Natural killer cell (primary cell): Measurements from ENCODE around the gene MAP3K20. TPM values are rescaled to one million over a fixed set of nuclear protein-coding genes. Genes with fewer than 3 reads are reported as not detected.
A peak's percentile ranks its signal among the peaks of the same experiment; 100 is the strongest.

Experiments used
- ATAC-seq, 3 donors: fragments of 150-1000 bp in 2 of 3; fragments of 200-7000 bp in 1 of 3; cut with Tn5 transposase; 1 replicate in 1 of 3; 2 replicates in 2 of 3; pipeline ENCODE4 v1.10.0; 2021; ENCODE audit warnings: mild to moderate bottlenecking in 2 of 3, moderate library complexity in 2 of 3
- DNase-seq, 2 donors: peaks; one replicate each; pipeline versions ENCODE4 v3.0.0 to v3.0.0-alpha.2; 2013 to 2021; ENCODE audit warnings: mixed read lengths in 1 of 2
- H3K27ac ChIP-seq: one replicate; pipeline ENCODE4 v1.5.1; 2013; ENCODE audit warnings: mild to moderate bottlenecking, low read length
- H3K27me3 ChIP-seq: one replicate; pipeline ENCODE4 v1.6.1; 2013; ENCODE audit warnings: low read length; ENCODE audit not compliant: control insufficient read depth, insufficient read depth
- H3K36me3 ChIP-seq: one replicate; pipeline ENCODE4 v1.6.1; 2013; ENCODE audit warnings: low read length; ENCODE audit not compliant: control insufficient read depth, insufficient read depth
- H3K4me1 ChIP-seq: one replicate; pipeline ENCODE4 v1.6.1; 2013; ENCODE audit warnings: low read length; ENCODE audit not compliant: control insufficient read depth, insufficient read depth
- H3K4me3 ChIP-seq: one replicate; pipeline ENCODE4 v1.5.1; 2013; ENCODE audit warnings: low read length
- H3K9me3 ChIP-seq: one replicate; pipeline ENCODE4 v1.6.1; 2013; ENCODE audit warnings: low read length; ENCODE audit not compliant: control insufficient read depth, insufficient read depth
- H3K27ac Mint-ChIP-seq, 2 donors: one replicate each; pipeline ENCODE4 v1.8.0; 2022; ENCODE audit warnings: mild to moderate bottlenecking in 2 of 2, mixed read lengths in 2 of 2, moderate library complexity in 1 of 2
- H3K27me3 Mint-ChIP-seq, 2 donors: one replicate each; pipeline ENCODE4 v1.8.0; 2022; ENCODE audit warnings: low read depth in 2 of 2, mixed read lengths in 2 of 2
- H3K36me3 Mint-ChIP-seq: one replicate; pipeline ENCODE4 v1.8.0; 2022; ENCODE audit warnings: mixed read lengths
- H3K4me1 Mint-ChIP-seq, 2 donors: one replicate each; pipeline ENCODE4 v1.8.0; 2022; ENCODE audit warnings: mixed read lengths in 2 of 2
- H3K4me3 Mint-ChIP-seq: one replicate; pipeline ENCODE4 v1.8.0; 2022; ENCODE audit warnings: mild to moderate bottlenecking, moderate library complexity, mixed read lengths
- H3K9me3 Mint-ChIP-seq, 2 donors: one replicate each; pipeline ENCODE4 v1.8.0; 2022; ENCODE audit warnings: mixed read lengths in 2 of 2
- WGBS: methylation state at CpG from one replicate; pipeline ENCODE4 v1.1.7; 2013; ENCODE audit warnings: missing lambda C conversion rate; ENCODE audit not compliant: insufficient coverage; 5-methylcytosine and 5-hydroxymethylcytosine counted together
- intact Hi-C: fragments of 100-400 bp; cut with micrococcal nuclease; formaldehyde crosslinking; loops from one replicate; pipeline ENCODE4 v1.14.2; 2022
- total RNA-seq, 4 donors: library from RNA; stranded (reverse); fragments of 120-200 nt in 1 of 4; gene quantifications; one replicate each; pipeline versions ENCODE4 v1.2.3 to v1.2.4, GENCODE V29; 2013 to 2022
- TF ChIP-seq, protein P1 (sequence below): fragments of 200-600 bp; IDR thresholded peaks from one replicate; pipeline ENCODE4 v1.8.0; 2022; ENCODE audit warnings: antibody characterized with exemption

Gene MAP3K20
- total RNA-seq, 3 donors from 2014 or later (not counting 1 experiment from before 2014, with no cell fraction given), result 1.6 to 3.0 (median 2.5) TPM

DNA sequence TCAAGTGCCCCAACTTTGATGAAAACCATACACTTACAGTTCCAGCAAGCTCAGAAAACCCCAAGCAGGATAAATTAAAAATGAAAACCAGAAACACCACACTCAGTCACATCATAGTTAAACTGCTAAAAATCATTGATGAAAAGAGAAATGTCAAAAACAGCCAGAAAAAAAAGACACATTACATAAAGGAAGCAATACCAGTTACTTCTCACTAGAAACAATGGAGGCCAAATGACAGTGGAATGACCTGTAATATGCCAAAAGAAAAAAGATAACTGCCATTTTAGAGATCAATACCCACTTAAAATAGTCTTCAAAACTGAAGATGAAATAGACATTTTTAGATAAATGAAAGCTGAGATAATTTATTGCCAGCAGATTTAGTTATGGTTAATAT is 66.0 kb downstream of the MAP3K20 start:
- H3K4me1 Mint-ChIP-seq, result peaks cover 18 to 20% of the 10 kb centered on the region in 2 donors

DNA sequence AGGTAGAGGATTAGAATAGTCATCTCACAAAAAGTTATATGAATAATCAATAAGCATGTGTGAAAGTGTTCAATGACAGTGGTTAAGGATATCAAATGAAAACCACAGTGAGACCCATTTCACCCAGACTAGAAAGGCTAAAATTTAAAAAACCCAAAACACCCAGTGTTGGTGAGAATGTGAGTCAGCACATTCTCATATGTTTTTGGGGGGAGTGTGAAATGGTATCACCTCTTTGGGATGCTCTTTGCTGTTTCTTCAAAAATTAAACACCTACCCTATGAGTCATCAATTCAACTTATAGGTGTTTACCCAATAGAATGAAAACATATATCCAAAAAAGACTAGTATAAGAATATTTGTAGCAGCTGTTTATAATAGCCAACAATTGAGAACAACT is 69.8 kb downstream of the MAP3K20 start:
- ATAC-seq (peak; percentile 38 to 48 (median 39)), DNase-seq (peak in 1 of 2 donors; percentile 6)
- peaks cover 5% of the 10 kb centered on the region for H3K4me1 ChIP-seq
- no peaks in the 10 kb centered on the region for H3K9me3 ChIP-seq
- no peaks in the 10 kb centered on the region for H3K36me3 Mint-ChIP-seq
- peaks cover 29 to 37% of the 10 kb centered on the region in 2 donors for H3K4me1 Mint-ChIP-seq
- H3K36me3 ChIP-seq, result no peaks in the 10 kb centered on the region
- intact Hi-C loops, result no loop called here
- H3K27ac ChIP-seq, result no peak overlapping the region
- peaks cover 3 to 6% of the 10 kb centered on the region in 2 donors for H3K9me3 Mint-ChIP-seq
- TF ChIP-seq, protein P1, sequence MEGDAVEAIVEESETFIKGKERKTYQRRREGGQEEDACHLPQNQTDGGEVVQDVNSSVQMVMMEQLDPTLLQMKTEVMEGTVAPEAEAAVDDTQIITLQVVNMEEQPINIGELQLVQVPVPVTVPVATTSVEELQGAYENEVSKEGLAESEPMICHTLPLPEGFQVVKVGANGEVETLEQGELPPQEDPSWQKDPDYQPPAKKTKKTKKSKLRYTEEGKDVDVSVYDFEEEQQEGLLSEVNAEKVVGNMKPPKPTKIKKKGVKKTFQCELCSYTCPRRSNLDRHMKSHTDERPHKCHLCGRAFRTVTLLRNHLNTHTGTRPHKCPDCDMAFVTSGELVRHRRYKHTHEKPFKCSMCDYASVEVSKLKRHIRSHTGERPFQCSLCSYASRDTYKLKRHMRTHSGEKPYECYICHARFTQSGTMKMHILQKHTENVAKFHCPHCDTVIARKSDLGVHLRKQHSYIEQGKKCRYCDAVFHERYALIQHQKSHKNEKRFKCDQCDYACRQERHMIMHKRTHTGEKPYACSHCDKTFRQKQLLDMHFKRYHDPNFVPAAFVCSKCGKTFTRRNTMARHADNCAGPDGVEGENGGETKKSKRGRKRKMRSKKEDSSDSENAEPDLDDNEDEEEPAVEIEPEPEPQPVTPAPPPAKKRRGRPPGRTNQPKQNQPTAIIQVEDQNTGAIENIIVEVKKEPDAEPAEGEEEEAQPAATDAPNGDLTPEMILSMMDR, result no peak
- no peaks in the 10 kb centered on the region for H3K27me3 Mint-ChIP-seq
- H3K27me3 ChIP-seq, result no peaks in the 10 kb centered on the region
- peak overlapping the region; percentile 50 to 79 for H3K27ac Mint-ChIP-seq
- H3K4me3 Mint-ChIP-seq, result no peak overlapping the region
- H3K4me3 ChIP-seq, result no peak overlapping the region

More for the DNA sequence above, 66.0 kb downstream of the MAP3K20 start:
- H3K4me3 Mint-ChIP-seq, result no peak overlapping the region
- ATAC-seq, result no peak
- no peaks in the 10 kb centered on the region for H3K36me3 Mint-ChIP-seq
- Histone ChIP-seq H3K4me1 (peaks cover 2% of the 10 kb centered on the region), H3K27me3 (no peaks in the 10 kb centered on the region), H3K36me3 (no peaks in the 10 kb centered on the region), H3K9me3 (no peaks in the 10 kb centered on the region), H3K4me3 (no peak overlapping the region), H3K27ac (no peak overlapping the region)
- no peak for DNase-seq
- no peak overlapping the region for H3K27ac Mint-ChIP-seq
- intact Hi-C loops, result no loop called here
- no peaks in the 10 kb centered on the region for H3K27me3 Mint-ChIP-seq
- TF ChIP-seq, protein P1, result no peak
- peaks cover 0 to 4% of the 10 kb centered on the region in 2 donors for H3K9me3 Mint-ChIP-seq

DNA sequence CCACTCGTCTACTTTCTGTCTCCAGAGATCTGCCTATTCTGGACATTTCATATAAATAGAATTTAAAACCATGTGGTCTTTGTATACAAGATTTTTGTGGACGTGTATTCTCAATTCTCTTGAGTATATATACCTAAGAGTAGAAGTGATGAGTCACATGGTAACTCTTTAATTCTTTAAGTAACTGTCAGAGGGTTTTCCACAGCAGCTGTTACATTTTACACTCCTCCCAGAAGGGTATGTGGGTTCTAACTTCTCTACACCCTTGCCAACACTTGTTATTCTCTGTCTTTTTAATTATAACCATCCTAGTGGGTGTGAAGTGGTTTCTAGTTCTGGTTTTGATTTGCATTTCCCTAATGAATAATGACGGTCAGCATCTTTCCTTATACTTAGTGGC is 70.9 kb downstream of the MAP3K20 start:
- H3K4me3 Mint-ChIP-seq, result no peak overlapping the region
- no peak overlapping the region for H3K27ac ChIP-seq

DNA sequence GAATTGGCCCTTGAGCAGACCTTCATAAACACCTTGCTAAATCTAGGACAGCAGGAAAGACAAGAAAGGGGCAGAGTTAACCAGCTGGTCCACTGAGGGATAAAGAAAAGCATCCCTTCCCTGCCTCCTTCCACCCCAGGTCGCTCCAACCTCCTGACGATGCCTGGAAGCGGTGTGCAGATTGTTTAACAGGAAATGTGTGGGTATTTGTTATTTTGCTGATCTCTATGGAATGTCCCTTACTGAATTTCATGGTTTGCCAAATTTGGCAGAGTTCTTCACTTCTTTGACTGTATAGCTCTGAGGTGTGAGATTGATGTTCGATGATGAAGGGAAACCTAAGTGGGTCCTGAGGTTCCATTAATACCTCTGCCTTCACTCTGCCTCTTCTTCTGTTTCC is 72.9 kb downstream of the MAP3K20 start:
- H3K4me3 Mint-ChIP-seq, result no peak overlapping the region
- peaks cover 3% of the 10 kb centered on the region in 2 donors for H3K9me3 Mint-ChIP-seq
- TF ChIP-seq, protein P1, result no peak
- no peaks in the 10 kb centered on the region for H3K36me3 ChIP-seq
- peaks cover 7% of the 10 kb centered on the region for H3K4me1 ChIP-seq
- peaks cover 44 to 48% of the 10 kb centered on the region in 2 donors for H3K4me1 Mint-ChIP-seq
- H3K27ac ChIP-seq, result no peak overlapping the region
- peak overlapping the region; percentile 78 to 92 for H3K27ac Mint-ChIP-seq
- no peaks in the 10 kb centered on the region for H3K9me3 ChIP-seq
- no peaks in the 10 kb centered on the region for H3K27me3 ChIP-seq
- peak in 1 of 2 donors; percentile 5 for DNase-seq
- WGBS, result 42% methylated on average over 3 of the region's 4 CpGs
- H3K27me3 Mint-ChIP-seq, result no peaks in the 10 kb centered on the region
- H3K36me3 Mint-ChIP-seq, result no peaks in the 10 kb centered on the region
- no peak for ATAC-seq
- H3K4me3 ChIP-seq, result no peak overlapping the region
- intact Hi-C loops, result no loop called here

More for the DNA sequence above, 70.9 kb downstream of the MAP3K20 start:
- Histone ChIP-seq H3K27me3 (no peaks in the 10 kb centered on the region), H3K4me3 (no peak overlapping the region), H3K36me3 (no peaks in the 10 kb centered on the region), H3K4me1 (peaks cover 7% of the 10 kb centered on the region), H3K9me3 (no peaks in the 10 kb centered on the region)
- intact Hi-C loops, result no loop called here
- H3K4me1 Mint-ChIP-seq, result peaks cover 35 to 41% of the 10 kb centered on the region in 2 donors
- H3K36me3 Mint-ChIP-seq, result no peaks in the 10 kb centered on the region
- WGBS, result no CpG with 5 or more reads among the region's 3 CpGs
- H3K27ac Mint-ChIP-seq, result peak overlapping the region; percentile 24 to 79
- ATAC-seq, result peak in 2 of 3 donors; percentile 36 to 43
- no peak for DNase-seq
- H3K9me3 Mint-ChIP-seq, result peaks cover 3% of the 10 kb centered on the region in 2 donors
- TF ChIP-seq, protein P1, result no peak
- no peaks in the 10 kb centered on the region for H3K27me3 Mint-ChIP-seq
